Hindlimb muscle (tissue), 1 donor: ENCODE results near the gene NF1. TPM values are rescaled to one million over a fixed set of nuclear protein-coding genes. Genes with fewer than 3 reads are reported as not detected.
"Not testable (repeated sequence)": the region's sequence is repeated elsewhere in the genome, so short reads cannot be mapped to it uniquely, and the experiment has no call there.

ENCODE experiments used
- DNase-seq: peaks from one replicate; pipeline ENCODE4 v3.0.0-alpha.2; 2013
- polyA plus RNA-seq: library from polyadenylated mRNA; unstranded; fragments of 120-200 nt; gene quantifications from one replicate; pipeline ENCODE4 v1.2.1, GENCODE V29; 2013; ENCODE audit not compliant: insufficient read length

Gene NF1
- polyA plus RNA-seq, 1 donor = 23.0 TPM

DNA sequence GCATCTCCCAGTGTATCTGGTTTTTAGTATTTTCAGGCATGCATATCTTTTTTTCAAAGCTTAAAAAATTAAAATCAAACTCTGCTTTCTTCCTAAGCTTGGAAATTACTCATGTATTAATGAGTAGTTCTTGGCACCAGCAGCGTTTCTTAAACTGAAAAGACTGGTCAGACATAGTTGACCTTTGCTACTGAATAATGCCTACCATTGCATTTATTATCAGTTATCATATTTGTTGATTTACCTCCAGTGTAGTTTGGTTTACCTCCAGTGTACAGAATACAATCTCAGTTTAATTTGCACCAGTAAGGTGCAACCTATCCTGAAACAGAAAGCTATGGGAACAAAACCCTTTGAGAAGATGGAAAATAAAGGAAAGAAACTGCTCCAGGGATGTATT is 261.2 kb downstream of the NF1 start:
- no peak for DNase-seq

DNA sequence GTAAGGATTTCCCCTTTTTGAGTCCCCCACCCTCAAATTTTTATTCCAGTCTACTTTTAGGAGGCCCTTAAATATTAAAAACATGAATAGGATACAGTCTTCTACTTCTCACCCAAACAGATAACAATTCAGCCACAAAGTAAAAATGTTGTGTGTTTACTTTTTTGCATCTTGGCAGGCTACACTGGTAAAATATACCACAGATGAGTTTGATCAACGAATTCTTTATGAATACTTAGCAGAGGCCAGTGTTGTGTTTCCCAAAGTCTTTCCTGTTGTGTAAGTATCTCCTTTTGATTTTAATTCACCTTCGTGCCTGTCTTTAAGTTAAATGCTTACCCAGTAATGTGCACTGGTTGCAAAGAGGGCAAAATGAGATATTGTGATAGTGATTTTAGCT is 262.3 kb downstream of the NF1 start:
- DNase-seq = no peak

DNA sequence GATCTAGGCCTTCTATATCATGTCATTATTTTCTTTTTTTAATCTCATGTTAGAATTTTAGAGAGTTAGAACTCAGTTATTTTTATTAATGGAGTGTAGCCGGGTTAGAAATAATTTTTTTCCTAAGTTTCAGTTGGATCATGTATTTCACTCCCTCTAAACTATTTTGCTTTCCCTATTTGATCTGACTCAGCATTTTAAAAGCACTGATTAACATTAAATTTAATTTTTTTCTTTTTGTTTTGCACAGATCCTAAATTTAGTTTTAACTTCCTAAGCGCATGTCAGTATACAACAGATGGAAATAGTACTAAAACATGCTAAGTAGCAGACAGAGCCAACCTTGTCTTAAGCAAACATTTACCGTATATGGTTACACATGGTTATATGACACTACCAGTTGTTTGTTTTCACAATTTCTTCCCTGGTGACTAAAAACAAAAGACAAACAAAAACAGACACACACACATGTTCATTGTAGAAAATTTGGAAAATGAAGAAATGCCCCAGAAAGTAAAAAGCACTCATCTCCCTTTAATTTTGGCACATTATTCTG is 263.1 kb downstream of the NF1 start:
- no peak for DNase-seq

DNA sequence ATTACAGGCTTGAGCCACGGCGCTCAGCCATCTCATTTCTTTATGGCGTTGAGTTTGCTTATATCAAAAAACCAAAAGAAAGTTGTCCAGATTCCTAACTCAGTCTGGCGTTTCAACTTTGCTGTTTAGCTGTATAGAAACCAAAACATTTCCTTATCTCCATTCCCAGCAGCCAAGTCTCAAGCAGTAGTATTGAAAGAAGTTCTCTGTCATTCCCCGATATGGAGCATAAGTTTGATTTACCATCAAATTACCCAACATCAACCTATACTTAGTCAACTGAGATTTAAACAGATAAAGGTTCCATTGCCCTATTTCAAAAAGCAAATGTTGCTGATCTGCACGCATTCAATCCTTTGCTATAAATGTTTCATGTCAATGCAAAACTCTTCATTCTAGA is 269.2 kb downstream of the NF1 start:
- no peak for DNase-seq

DNA sequence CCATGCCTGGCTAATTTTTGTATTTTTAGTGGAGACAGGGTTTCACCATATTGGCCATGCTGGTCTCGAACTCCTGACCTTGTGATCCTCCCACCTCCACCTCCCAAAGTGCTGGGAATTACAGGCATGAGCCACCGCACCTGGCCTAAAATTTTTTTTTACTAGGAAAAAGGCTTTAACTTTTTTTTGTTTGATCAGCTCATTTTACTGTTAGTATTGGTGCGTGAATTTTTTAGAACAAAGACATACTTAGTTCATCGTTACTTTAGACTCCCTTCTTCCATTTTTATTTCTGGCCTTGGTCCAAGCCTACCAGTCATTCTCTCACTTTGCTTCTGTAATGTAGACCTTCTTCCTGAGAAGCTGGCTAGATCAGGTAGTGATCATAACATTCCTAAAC is 271.3 kb downstream of the NF1 start:
- no peak for DNase-seq

DNA sequence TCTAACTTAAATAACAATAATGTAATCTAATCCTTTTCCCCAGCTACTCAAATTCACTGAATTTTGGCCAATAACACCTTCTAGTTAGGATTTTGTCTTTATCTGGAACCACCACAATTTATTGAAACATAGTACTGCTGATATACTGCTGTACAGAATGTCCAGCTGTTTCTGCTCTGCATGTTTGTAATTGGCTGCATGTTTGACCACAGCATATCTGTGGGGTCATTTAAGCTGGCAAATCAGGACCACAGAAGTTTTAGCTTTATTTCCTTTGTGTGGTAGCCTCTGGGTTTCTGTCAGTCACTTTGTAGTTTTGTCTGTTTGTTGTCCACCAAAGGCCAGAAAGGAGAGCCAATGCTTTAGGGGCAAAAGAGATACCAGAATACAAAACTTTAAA is 274.5 kb downstream of the NF1 start:
- DNase-seq = no peak

DNA sequence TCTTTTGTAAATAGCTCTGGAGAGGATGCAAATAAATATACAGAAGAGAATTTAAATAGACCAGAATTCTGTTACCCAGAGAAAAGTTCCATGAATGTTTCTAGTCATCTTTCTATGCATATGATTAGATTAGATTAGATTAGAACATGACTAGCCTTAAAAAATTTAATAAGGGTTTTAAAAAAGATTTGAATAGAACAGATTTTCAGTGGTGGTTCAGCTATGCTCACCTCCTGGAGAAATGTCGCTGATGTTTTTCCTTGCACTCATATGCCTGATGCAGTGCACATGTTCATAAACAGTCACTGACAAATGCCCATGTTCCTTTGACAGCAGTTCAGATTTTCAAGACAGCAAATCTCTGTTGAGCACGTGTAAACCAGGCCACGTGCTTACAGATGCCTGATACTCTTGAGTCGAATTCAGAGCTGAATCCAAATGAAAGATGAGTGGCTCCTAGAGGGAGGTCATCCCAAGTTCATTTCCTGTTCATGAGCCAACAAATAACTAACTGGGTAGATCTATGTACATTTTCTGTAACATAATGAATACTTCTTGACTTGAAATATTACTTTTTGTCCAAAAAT is 276.8 kb downstream of the NF1 start:
- no peak for DNase-seq

DNA sequence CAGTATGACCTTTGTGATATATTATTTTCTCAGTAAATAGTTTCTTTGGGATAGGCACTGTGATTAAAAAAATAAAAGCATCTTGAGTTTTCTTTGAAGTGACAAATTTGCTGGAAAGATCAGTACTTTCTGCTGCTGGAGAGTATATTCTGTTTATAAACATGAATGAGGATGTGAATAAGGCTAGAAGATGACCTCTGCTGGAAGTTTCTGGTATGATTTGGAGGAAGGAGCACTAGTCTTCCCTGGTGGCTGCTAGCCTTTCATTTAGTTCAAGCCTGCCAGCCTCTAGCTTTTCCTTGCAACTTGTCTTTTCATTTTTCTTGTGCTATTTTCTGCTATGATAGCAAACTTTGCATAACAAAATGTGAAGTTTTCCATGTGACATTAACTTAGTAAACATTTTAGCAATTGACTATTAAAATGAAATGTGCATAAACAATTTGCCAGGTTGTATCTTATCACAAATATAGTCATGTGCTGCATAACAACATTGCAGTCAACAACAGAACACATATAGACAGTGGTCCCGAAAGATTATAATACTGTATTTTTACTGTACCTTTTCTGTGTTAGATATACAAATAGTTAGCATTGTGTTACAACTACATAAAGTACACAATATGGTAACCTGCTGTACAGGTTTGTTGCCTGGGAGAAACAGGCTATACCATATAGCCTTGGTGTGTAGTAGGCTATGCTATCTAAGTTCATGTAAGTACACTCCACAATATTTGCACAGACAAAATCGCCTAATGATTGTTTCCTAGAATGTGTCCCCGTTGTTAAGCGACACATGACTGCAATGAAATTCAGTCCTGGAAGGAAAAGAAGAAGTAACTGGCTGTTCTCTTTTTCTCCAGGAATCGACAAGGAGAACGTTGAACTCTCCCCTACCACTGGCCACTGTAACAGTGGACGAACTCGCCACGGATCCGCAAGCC is 278.6 kb downstream of the NF1 start:
- no peak for DNase-seq

DNA sequence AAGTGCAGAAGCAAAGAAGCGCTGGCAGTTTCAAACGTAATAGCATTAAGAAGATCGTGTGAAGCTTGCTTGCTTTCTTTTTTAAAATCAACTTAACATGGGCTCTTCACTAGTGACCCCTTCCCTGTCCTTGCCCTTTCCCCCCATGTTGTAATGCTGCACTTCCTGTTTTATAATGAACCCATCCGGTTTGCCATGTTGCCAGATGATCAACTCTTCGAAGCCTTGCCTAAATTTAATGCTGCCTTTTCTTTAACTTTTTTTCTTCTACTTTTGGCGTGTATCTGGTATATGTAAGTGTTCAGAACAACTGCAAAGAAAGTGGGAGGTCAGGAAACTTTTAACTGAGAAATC is 279.3 kb downstream of the NF1 start:
- DNase-seq = no peak

DNA sequence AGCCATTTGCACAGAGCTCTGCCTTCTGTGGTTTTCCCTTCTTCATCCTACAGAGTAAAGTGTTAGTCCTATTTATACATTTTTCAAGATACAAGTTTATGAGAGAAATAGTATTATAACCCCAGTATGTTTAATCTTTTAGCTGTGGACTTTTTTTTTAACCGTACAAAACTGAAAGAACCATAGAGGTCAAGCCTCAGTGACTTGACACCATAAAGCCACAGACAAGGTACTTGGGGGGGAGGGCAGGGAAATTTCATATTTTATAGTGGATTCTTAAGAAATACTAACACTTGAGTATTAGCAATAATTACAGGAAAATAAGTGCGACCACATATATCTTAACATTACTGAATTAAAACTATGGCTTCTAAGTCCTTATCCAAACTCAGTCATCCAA is 279.7 kb downstream of the NF1 start:
- no peak for DNase-seq

DNA sequence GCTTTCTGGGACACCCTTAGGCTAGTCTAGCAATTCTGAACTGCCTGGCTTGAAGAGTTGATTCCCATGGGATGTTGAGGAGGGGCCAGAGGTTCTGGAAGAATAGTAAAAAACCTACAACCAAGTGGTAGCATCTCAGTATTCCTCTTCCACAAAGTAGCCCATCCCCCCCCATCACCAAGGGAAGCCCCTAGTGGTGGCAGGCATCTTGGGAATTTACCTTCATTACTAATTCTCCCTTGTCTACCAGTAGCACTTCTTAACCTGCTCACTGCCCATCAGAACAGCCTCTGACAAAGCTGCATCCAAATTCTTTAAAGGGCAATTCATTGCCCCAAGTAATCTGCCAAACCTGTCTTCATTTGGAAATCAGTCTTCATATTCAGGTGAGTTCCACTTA is 283.9 kb downstream of the NF1 start:
- DNase-seq = no peak

DNA sequence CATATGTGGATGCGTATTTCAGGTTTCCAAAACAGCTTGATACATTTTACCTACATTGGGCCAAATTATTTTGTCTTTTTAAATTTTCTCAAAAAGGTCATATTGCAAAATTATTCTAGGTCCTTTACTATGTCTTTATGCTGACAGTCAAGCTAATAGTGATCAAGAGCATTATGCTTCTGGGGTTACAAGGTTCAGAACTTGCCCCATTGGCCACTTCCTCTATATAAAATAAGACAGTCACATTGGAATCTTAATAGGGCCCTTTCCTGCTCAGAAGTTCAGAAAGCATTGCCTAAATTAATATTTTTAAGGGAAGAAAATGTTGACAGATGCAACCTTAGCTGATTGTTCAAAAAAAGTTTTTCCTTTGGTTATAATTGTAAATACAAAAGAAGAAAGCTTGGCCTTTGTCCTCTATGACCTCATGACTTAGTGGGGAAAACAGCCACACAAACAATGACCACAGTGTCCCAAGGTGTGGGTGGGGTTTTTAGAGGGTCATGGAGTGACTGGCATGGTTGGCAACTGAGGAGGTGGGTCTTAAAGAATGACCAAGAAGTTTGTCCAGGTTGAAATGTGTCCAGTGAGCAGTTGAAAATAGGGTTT is 284.9 kb downstream of the NF1 start:
- DNase-seq = no peak

DNA sequence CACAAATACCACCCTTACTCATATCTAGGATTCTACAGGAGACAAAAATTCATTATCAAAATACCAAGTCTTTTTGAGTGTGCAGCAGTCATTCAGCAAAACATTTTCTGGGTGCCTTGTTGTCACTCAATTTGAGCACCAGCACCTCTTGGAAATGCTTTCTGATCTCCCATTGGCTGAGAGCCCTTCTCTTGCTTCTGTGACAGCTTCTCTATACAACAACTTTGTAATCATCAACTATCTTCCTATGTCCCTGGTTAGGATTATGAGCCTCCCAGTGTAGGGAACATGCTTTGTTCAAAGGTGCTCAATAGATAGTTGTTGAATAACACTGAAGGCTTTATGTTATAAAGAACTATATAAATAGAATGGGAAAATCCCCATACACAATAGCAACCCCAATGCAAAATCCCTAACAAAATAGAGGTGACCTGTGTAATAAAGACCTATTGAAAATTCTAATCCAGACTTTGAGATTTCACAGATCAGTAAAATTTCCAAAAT is 286.4 kb downstream of the NF1 start:
- no peak for DNase-seq

DNA sequence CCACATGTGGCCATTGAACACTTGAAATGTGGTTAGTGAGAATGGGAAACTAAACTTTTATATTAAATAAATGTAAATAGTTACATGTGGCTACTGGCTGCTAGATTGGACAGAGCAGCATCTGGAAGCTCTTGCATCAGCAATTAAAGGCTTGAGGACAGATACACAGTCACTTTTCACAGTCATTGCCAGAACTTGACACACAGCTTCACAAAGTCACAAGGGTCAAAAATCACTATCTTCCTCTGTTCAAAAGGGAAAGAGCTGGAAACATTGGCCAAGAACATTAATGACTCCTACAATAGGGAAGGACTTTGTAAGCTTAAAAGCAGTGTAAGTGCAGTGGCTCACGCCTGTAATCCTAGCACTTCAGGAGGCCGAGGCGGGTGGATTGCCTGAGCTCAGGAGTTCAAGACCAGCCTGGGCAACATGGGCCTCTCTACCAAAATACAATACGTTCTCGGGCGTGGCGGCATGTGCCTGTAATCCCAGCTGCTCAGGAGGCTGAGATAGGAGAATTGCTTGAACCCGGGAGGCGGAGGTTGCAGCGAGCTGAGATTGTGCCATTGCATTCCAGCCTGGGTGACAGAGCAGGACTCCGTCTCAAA is 288.0 kb downstream of the NF1 start:
- not testable (repeated sequence) for DNase-seq

DNA sequence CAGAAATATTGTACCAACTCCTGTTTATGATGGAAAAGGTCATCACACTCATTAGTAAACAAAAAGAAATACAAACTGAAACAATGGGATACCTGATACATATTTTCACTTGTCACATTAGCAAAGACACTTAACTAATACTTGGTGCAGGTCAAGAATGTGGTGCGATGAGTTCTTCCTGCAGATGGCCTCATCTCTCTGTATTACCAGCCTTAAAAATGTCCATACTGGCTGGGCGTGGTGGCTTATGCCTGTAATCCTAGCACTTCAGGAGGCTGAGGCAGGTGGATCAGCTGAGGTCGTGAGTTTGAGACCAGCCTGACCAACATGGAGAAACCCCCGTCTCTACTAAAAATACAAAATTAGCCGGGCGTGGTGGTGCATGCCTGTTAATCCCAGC is 288.7 kb downstream of the NF1 start:
- DNase-seq = not testable (repeated sequence)

DNA sequence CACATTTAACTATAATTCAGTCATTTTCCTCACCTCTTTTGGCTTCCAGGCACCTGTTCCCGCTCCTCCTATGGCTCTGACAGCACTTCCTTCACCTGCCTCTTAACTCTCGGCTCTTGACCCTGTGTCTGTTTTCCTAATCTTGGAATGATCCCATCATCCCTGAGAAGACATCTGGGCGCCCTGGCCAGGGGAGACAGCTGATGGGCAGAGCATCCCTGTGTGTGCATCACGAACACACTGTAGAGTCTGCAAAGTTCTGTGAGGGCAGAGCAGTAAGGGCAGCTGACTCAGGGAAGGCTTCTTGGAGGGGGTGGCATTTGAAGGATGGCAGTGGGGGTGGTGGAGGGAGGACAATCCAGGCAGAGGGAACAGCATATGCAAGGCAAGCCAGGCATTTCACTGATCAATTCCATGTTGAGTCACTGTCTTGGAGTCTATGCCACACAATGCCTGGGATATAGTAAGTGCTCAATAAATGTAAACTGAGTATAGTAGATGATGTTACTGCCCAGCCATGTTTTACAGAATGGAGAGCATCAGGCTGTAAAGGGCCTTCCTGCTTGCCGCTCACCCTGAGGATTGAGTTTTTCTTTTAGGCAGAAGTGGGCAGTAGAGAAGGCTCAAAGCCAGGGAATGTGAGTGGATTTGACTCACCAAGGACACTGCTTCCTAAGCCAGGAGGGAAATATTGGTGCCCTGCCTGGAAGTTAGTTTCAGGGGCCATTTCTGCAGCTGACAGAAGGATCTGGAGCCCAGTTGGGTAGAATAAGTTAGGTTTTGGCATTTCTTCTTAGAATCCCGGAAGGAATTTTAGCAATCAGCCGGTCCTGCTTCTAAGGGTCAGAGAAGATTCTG is 290.9 kb downstream of the NF1 start:
- DNase-seq = no peak

DNA sequence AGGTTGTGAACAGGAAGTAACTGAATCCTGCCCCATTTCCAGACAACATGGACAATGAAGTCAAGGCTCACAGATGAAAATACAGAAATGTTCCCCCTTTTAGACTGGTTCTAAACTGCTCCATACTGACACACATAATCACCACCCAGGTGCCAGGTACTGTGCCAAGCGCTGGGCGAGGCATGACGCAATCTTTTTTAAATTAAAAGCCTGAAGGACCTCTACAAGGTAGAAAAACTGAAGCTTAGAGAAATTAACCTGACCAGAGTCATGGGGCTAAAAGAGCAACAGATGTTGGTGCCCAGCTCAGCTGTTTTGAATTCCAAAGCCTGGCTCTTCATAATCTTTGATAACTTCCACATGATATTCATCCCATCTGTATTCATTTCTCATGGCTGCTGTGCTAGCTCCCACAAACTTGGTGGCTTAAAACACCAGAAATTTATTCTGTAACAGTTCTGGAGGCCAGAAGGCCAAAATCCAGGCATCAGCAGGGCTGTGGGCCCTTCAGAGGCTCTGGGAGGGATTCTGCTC is 291.8 kb downstream of the NF1 start:
- no peak for DNase-seq

DNA sequence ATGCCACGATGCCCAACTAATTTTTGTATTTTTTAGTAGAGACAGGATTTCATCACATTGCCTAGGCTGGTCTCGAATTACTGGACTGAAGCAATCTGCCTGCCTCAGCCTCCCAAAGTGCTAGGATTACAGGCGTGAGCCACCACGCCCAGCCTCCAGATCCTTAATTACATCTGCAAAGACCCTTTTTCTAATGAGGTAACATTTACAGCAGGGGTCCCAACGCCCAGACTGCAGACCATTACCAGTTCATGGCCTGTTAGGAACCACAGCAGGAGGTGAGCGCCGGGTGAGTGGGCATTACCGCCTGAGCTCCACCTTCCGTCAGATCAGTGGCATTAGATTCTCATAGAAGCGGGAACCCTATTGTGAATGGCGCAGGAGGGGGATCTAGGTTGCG is 292.7 kb downstream of the NF1 start:
- no peak for DNase-seq

DNA sequence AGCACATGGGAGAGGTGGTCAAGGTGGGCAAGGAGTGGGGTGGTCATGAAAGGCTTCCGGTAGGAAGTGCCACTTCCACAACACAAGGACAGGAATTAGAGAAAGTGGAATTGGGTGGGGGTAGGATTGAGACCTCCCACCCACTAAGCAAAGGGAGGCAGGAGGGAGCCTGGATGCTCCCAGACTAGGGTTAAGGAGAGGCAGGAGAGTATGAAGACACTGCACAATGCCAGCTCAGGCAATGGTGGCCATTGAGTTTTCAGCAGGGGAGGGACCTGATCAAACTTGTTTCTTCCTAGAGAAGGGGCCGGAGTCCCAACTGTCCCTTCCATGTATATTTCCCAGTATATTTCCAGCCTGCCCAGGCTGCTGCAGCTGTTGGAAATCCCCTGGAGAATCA is 293.6 kb downstream of the NF1 start:
- no peak for DNase-seq

DNA sequence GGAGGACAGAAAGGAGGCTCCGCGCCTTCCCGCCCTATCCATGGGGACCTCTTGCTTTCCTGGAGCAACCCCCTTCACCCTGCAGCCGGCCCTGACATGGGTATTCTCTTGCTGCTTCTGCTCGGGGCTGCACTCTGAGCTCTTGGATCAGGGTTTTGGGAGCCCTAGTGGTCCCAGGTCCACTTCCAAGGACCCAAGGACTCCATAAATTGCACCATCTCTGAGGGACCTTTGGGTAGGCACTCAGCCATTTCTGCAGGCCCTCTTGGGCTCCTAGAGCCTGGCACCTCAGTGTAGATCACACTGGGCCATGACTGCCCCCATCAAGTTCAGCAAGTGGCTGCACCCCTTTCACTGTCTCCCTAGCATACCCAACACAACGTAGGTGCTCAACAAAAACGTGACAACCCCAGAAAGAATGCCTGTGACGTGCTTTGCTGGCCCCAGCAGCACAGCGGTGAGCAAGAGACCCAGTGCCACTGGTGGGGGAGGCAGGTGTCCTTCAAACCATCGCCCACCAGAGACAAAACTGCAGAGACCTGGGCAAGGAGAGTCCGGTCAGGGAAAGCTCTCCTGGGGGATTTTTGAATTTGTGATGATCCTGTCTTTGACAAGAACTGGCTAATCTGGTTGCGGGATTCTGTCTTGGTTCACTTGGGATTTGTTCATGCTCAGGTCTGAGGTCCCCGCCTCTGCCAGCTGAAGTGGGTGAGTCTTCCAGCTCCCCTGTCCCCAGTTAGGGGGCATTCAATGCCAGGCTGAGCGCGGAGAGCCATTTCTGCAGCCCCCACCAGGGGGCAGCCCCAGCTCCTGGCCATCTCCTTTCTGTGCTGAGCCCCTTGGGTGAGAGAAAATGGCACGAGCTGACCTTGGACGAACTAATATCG is 294.2 kb downstream of the NF1 start:
- no peak for DNase-seq
